Retinal pigment epithelial cell (primary cell): ENCODE results near the gene SRGAP2B.
A peak's percentile ranks its signal among the peaks of the same experiment; 100 is the strongest.
"Not testable (repeated sequence)": the region's sequence is repeated elsewhere in the genome, so short reads cannot be mapped to it uniquely, and the experiment has no call there.

ENCODE experiments used
- DNase-seq: peaks from one replicate; pipeline ENCODE4 v3.0.0-alpha.2; 2010; ENCODE audit warnings: low read depth
- H3K4me3 ChIP-seq: 2 replicates; pipeline ENCODE4 v1.5.1; 2011; ENCODE audit warnings: mild to moderate bottlenecking, low read length, control low read depth, moderate library complexity

Gene SRGAP2B

GRCh38 chr1:145094655-145095211, 395 bp downstream of the SRGAP2B start:
- DNase-seq: not testable (repeated sequence)
- peak overlapping the region; percentile 44 for H3K4me3 ChIP-seq

DNA sequence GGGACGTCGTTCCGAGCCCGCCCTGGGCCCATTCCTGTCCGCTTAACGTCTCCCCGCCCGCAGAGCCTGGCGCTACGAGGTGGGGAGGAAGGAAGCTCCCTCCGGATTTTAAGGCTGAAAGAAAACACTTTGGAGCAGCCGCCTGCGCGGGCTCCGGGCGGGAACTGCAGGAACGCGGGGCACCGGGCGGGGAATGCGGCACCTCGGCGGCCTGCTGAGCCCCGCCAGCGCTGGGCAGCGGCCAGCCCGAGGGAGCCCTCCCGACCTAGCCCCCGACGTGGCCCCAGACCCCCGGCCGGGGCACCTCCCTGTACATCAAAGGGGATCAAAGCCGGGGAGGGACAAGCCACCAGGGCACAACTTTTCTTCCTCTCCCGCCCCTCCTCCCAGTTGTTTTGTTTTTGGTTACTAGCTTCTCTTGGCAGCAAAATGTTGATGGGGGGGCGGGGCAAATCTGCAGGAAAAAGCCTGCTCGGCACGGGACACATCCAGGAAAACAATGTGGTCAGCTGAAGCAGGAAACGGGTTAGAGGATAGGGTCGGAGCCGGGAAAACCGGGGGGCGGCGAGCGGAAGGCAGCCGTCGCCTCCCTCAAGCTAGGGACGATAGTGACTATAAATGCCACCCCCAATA, 1.5 kb downstream of the SRGAP2B start:
- peak overlapping the region; percentile 34 for H3K4me3 ChIP-seq

GRCh38 chr1:145082483-145083255, 12.5 kb downstream of the SRGAP2B start:
- H3K4me3 ChIP-seq, DNase-seq: not testable (repeated sequence)

More for the DNA sequence above, 1.5 kb downstream of the SRGAP2B start:
- not testable (repeated sequence) for DNase-seq

GRCh38 chr1:145080193-145080592, 14.9 kb downstream of the SRGAP2B start:
- not testable (repeated sequence) for H3K4me3 ChIP-seq, DNase-seq

- not testable (repeated sequence) for DNase-seq, H3K4me3 ChIP-seq
These were observed 15.4 kb downstream of the SRGAP2B start for GRCh38 chr1:145079737-145080136.

- not testable (repeated sequence) for H3K4me3 ChIP-seq, DNase-seq
These were observed 16.2 kb downstream of the SRGAP2B start for GRCh38 chr1:145078787-145079370.

DNA sequence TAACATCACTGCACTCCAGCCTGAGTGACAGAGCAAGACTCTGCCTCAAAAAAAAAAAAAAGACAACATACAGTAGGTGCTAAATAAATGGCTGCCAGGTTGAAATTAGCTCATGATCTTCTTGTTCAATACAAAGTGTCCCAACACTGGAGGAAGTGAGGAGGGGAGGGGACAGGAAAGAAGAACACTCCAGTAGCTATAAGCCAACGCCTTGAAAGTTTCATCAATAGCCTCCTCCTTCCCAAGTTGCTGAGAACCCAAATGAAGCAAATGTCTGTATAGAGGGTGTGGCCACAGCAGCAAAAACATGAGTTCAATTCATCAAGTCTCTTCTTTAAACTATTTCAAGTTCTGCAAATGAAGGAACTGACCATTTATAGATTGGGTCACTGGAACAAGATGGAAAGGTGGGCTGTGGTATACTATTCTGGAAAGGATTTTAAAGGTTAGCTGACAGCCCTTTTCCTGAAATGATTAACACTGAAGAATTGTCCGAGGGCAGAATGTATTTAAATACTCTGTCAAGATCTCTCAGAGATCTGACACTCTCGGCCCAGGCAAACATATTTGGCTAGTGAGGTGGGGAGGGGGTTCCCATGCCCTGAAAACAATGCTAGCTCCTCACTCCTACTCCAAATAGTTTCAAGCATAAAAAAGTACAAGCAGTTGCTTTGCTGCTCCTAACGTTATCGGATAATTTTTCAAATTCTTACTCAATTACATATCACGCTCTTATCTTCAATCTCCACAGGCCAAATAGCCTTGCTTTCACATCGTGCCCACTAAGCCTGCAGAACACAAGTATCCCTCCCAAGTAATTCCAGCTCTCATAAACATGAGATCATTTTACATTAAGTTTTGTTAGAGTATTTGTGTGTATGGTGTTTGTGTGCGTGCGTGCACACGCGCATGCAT, 17.0 kb downstream of the SRGAP2B start:
- not testable (repeated sequence) for DNase-seq, H3K4me3 ChIP-seq

DNA sequence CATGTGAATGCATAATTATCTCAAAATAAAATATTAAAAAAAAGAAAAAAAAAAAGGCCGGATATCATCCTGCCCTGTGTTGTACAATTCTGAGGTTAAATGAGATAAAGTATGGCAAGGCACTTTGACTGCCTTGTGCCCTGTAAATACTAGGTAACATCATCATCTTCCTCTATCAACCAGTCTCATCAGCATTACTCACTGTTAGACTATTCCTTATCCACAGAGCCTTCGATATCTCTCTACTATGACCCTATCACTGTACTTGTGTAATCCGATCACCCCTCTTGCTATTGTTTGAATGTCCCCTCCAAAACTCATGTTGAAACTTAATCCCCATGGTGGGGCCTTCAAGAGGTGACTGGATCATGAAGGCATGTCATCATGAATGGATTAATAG, 18.3 kb downstream of the SRGAP2B start:
- DNase-seq, H3K4me3 ChIP-seq: not testable (repeated sequence)

GRCh38 chr1:145074021-145074559, 21.0 kb downstream of the SRGAP2B start:
- not testable (repeated sequence) for H3K4me3 ChIP-seq, DNase-seq

- not testable (repeated sequence) for DNase-seq, H3K4me3 ChIP-seq
These were observed 23.6 kb downstream of the SRGAP2B start for GRCh38 chr1:145071569-145071968.

- not testable (repeated sequence) for H3K4me3 ChIP-seq, DNase-seq
These were observed 28.6 kb downstream of the SRGAP2B start for GRCh38 chr1:145066486-145066885.

DNA sequence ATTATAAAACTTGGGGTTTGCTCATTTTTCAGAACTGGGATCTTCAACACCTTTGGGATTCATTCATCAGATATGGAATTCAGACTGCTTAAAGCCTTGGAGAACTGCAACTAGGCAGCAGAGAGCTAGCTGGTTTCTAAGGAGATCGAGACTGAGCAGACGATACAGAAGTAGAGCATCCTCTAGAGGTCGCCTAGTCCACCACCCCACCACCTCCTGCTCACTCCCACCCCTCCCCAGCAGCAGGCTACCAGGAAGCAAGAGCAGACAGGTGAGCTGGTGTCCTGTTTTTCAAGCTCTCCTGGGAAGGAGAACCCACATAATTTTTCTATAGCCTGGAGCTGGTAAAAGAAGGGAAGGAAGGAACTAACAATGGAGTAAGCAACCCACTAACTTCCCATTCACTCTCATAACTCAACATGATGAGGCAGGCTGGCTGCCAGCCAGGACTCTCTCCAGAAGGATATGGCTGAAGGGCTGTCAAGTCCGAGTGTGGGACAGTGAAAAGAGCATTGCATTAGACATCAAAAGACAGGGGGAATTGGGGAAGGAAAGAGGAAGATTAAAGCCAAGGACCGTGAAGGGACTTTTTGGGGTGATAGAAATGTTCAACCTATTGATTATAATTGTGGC, 29.8 kb downstream of the SRGAP2B start:
- H3K4me3 ChIP-seq, DNase-seq: not testable (repeated sequence)

DNA sequence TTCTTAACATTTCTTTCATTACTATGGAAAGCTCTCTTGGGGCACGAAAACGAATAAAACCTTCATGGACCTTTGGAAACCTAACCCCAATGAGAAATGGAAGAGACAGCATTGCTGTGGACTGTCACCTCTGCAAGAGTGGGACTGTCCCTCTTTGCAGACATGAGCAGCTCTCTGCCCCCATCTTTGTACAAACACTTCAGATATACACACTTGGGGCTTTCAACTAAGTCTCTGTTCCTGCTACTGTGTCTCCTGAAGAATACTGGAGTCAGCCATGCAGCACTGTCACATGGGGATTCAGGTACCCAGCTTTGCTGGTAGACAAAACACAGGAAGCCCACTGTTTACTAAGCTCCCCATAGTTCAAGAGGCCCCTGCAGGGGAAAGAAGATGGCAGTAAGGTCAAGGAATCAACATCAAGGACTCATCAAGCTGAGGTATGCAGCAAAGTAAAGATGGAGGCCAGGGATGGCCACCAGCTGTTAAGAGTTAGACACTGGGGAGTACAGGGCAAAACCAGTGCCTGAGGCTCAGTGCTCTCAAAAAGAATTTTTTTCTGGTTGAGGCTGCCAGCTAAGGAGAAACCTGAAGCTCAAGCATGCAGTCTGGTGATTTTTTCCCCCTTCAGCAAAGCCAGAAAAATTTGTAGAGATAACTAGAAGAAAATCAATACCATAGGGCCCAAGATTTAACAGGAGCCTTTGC, 31.0 kb downstream of the SRGAP2B start:
- not testable (repeated sequence) for H3K4me3 ChIP-seq, DNase-seq

DNA sequence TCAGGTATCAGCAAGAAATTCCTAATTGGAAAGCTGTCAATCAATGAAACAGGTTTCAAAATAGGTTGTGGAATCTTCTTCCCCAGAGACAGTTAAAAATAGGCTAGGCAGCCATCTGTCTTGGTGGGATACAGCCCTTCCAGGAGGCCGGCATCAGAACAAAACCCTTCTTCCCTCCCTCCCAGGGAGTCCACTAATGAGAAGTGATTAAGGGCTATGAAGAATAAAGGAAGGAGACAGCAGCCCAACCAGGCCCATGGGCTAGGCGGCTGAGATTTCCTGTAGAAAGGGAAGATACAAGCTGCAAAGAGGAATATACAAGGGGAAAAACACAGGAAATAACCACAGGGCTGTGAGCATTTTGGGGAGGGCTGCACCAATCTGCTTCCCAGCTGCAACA, 31.8 kb downstream of the SRGAP2B start:
- not testable (repeated sequence) for DNase-seq, H3K4me3 ChIP-seq

DNA sequence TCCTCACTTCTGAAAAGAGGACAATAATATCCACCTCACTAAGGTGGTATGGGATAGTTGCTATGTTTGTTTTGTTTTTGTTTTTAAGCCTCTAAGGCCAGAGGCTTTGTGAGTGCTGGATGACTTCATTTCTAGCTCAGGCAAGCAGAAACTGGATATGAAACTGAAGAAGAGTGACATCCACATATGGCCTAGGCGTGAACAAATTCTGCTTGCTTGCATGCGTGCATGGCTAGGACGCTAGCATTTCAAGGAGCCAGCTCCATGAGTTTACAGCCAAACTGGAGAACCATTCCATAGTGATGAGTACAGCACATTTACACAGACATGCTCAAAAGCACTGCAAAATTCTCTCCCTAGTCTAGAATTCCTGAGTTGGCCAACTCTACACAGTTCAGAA, 36.9 kb downstream of the SRGAP2B start:
- H3K4me3 ChIP-seq, DNase-seq: not testable (repeated sequence)

DNA sequence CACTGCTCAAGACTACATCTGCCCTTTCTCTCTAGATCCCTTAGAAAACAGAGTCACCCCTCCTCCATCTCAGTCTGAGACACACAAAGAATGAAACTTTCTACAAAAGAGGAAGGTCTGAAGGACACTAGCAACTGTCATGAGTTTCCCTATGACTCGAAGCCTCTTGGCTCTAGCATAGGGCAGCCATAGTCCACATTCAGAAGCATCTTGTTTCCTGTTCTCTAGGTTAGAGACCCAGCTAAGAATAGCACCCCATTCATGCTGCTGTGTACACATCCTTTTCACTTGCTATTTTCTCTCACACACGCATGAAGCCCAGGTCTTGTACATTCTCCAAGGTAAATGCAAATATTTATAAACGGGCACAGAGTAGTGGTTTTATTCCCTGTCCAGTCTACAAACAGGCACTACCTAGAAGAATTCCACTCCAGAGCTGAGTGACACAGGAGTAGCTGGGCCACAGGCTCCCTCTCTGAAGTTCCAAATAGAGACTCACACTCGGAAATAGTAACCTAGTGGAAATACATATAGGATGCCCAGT, 39.8 kb downstream of the SRGAP2B start:
- H3K4me3 ChIP-seq, DNase-seq: not testable (repeated sequence)

- not testable (repeated sequence) for DNase-seq, H3K4me3 ChIP-seq
These were observed 41.7 kb downstream of the SRGAP2B start for GRCh38 chr1:145053428-145053827.
